Neutrophil (primary cell): ENCODE results near the gene SLAMF8.
A peak's percentile ranks its signal among the peaks of the same experiment; 100 is the strongest.

Source experiments
- H3K27ac ChIP-seq: fragments of 200-600 bp; sonication (generic); 2 replicates; pipeline ENCODE4 v1.5.1; 2016; ENCODE audit warnings: mild to moderate bottlenecking, moderate library complexity
- H3K27me3 ChIP-seq: fragments of 200-600 bp; sonication (generic); 2 replicates; pipeline ENCODE4 v1.6.0; 2016; ENCODE audit warnings: mild to moderate bottlenecking
- H3K36me3 ChIP-seq: fragments of 200-600 bp; sonication (generic); 2 replicates; pipeline ENCODE4 v1.5.1; 2017
- H3K4me1 ChIP-seq, 2 experiments: fragments of 200-600 bp in 1 of 2; sonication (generic) in 1 of 2; 1 replicate in 1 of 2; 2 replicates in 1 of 2; pipeline versions ENCODE4 v1.5.1 to v1.6.1; 2013 to 2016; ENCODE audit warnings: low read depth in 1 of 2, low read length in 1 of 2, mild to moderate bottlenecking in 1 of 2, moderate library complexity in 1 of 2; ENCODE audit not compliant: control insufficient read depth in 1 of 2, insufficient read depth in 1 of 2
- H3K4me3 ChIP-seq, 2 experiments: fragments of 200-600 bp in 1 of 2; sonication (generic) in 1 of 2; 1 replicate in 1 of 2; 2 replicates in 1 of 2; pipeline ENCODE4 v1.5.1; 2013 to 2016; ENCODE audit warnings: low read depth in 1 of 2, low read length in 1 of 2, mild to moderate bottlenecking in 1 of 2, moderate library complexity in 1 of 2
- H3K9me3 ChIP-seq: fragments of 200-600 bp; sonication (generic); 2 replicates; pipeline ENCODE4 v1.5.1; 2016
- CTCF ChIP-seq: fragments of 200-600 bp; sonication (generic); IDR thresholded peaks from 2 replicates; pipeline ENCODE4 v1.5.1; 2016; ENCODE audit warnings: antibody characterized with exemption

SLAMF8 gene

GRCh38 chr1:159828176-159828575, 1.5 kb downstream of the SLAMF8 start:
- H3K4me3 ChIP-seq, result no peak overlapping the region
- no peaks in the 10 kb centered on the region for H3K36me3 ChIP-seq
- H3K4me1 ChIP-seq, result peaks cover 47 to 50% of the 10 kb centered on the region in 2 experiments
- H3K27me3 ChIP-seq, result no peaks in the 10 kb centered on the region
- no peak for TF ChIP-seq CTCF
- peak overlapping the region; percentile 50 for H3K27ac ChIP-seq
- H3K9me3 ChIP-seq, result no peaks in the 10 kb centered on the region

- no peaks in the 10 kb centered on the region for H3K36me3 ChIP-seq
- H3K27ac ChIP-seq, result peak overlapping the region; percentile 50
- TF ChIP-seq CTCF, result no peak
- H3K4me1 ChIP-seq, result peaks cover 47 to 50% of the 10 kb centered on the region in 2 experiments
- no peak overlapping the region for H3K4me3 ChIP-seq
- H3K27me3 ChIP-seq, result no peaks in the 10 kb centered on the region
- no peaks in the 10 kb centered on the region for H3K9me3 ChIP-seq
Measured at GRCh38 chr1:159828581-159829272, 2.1 kb downstream of the SLAMF8 start.

GRCh38 chr1:159829273-159829634, 2.6 kb downstream of the SLAMF8 start:
- Histone ChIP-seq H3K4me3 (no peak overlapping the region), H3K4me1 (peaks cover 47 to 50% of the 10 kb centered on the region in 2 experiments), H3K9me3 (no peaks in the 10 kb centered on the region), H3K36me3 (no peaks in the 10 kb centered on the region), H3K27ac (peak overlapping the region; percentile 50), H3K27me3 (no peaks in the 10 kb centered on the region)
- peak; percentile 47 for TF ChIP-seq CTCF

GRCh38 chr1:159829822-159830465, 3.3 kb downstream of the SLAMF8 start:
- H3K27ac ChIP-seq, result peak overlapping the region; percentile 50
- peaks cover 44 to 45% of the 10 kb centered on the region in 2 experiments for H3K4me1 ChIP-seq
- no peak overlapping the region for H3K4me3 ChIP-seq
- no peaks in the 10 kb centered on the region for H3K27me3 ChIP-seq
- no peaks in the 10 kb centered on the region for H3K36me3 ChIP-seq
- no peaks in the 10 kb centered on the region for H3K9me3 ChIP-seq
- TF ChIP-seq CTCF, result no peak

GRCh38 chr1:159830722-159831121, 4.0 kb downstream of the SLAMF8 start:
- Histone ChIP-seq H3K9me3 (no peaks in the 10 kb centered on the region), H3K27me3 (no peaks in the 10 kb centered on the region), H3K4me1 (peaks cover 36 to 39% of the 10 kb centered on the region in 2 experiments), H3K4me3 (no peak overlapping the region), H3K36me3 (no peaks in the 10 kb centered on the region), H3K27ac (no peak overlapping the region)
- no peak for TF ChIP-seq CTCF
